Stimulated activated CD4-positive, alpha-beta T cell treated with anti-CD3 and anti-CD28 coated beads, Interleukin-1b, Interleukin-23, amount 100 ng/mL, for 4 hours (primary cell): ENCODE results near the gene VIT.
"Not testable (repeated sequence)": the region's sequence is repeated elsewhere in the genome, so short reads cannot be mapped to it uniquely, and the experiment has no call there.

Source experiments
- DNase-seq, 2 donors: peaks; one replicate each; pipeline ENCODE4 v3.0.0-alpha.2; 2020; ENCODE audit warnings: low read depth in 2 of 2

The VIT gene

DNA sequence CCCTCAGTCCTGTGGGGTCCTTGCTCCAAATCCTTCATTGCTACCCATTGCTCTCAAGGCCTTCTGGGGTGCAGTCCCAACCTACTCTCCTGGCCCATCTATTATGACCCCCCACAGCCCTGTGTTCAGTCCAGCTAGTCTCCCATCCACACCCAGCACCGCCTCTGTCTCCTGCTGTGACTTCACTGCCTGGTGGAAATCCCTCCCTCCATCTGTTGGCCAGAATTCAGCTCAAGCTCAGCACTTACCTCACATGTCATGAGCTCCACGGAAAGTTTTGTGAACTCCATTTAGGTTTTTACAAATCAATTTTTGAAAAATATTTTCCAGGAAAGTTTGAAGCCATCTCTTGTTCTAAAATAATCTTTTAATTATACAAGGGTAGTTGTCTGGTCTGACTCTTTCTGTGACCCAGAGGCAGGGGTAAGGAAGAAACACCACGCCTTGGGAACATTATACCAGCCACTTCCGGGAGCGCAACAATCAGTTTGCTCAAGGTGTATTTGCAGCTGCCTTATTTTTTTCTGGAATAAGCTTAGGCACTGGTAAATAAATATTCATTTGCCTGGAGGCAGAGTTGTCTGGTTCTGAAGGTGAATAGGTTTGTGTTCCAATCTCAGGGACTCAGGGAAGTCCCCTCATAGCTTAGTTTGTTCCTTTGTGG lies 110.8 kb downstream of the VIT start:
- DNase-seq: no peak

DNA sequence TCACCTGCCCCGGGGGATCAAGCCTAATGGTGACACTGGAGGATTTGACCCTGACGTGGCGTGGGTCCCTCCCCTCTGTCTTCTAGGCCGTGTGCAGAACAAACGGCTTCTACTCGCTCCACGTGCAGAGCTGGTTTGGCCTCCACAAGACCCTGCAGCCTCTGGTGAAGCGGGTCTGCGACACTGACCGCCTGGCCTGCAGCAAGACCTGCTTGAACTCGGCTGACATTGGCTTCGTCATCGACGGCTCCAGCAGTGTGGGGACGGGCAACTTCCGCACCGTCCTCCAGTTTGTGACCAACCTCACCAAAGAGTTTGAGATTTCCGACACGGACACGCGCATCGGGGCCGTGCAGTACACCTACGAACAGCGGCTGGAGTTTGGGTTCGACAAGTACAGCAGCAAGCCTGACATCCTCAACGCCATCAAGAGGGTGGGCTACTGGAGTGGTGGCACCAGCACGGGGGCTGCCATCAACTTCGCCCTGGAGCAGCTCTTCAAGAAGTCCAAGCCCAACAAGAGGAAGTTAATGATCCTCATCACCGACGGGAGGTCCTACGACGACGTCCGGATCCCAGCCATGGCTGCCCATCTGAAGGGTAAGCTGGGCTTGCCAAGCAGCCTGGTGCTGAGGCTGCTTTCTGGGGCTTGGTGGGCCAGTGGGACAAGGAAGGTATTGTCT lies 112.0 kb downstream of the VIT start:
- DNase-seq: no peak

DNA sequence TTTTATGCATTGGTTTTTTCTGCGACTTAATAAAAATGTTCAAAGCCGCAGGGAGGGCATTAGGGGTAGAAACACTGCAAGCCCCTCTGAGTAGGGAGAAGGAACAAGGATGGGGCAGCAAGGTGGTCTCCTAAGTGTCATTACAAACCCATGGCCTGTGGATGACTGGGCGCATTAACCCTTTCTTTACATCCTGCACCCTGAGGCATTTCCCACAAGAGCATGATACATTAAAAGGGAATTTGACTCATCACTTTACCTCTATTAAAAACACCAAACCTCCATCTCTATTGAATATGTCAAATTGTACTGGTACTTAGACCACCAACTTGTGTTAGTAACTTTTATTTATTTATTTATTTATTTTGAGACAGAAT lies 112.5 kb downstream of the VIT start:
- no peak for DNase-seq

DNA sequence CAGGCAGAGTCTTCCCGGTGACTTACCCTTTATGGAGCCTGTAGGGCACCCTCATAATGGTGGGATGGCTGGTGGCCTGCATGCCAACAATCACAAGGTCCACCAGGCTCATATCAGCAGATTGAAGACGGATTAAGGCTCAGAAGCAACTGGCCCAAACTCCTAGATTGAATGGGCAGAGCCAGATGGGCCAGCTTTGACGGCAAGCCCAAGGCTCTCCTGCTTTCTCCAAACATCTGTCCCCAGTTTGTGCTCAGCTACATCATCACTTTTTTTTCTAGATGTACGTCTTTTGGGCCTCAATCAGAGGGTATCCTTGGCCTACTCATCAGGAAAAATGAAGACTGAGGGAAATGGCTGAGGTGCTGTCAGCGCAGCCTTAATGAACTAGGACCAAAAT lies 114.6 kb downstream of the VIT start:
- no peak for DNase-seq

DNA sequence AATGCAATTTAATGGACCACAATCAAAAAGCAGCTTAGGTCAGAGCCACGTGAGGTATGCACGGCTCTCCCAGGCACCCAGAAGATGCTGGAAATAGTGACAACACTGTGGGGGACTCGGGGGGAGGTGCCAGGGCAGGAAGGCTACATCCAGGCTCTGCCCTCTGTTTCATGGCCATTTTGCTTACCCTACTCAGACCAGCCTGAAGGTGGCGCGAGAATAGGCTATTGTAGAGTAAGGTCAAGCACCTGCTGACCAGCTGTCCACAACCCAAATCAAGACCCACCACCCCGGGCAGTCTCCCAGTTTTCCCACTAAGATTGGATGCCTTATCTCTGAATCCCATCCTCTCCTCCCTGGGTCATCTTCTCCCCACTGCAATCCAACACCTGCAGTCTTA lies 115.7 kb downstream of the VIT start:
- no peak for DNase-seq

DNA sequence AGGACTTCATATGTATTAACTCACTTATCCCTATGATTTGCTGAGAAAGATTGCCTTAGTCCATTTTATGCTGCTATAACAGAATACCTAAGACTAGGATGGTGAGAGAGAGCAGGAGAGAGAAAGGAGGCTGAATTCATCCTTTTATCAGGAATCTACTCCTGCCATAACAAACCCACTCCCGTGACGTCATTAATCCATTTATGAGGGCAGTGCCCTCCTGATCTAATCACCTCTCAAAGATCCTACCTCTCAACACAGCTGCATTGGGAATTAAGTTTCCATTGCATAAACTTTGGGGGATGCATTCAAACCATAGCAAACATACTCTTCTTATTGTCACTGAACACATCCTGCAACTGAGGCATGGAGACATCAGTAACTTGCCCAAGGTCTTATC lies 122.0 kb downstream of the VIT start:
- DNase-seq: no peak

DNA sequence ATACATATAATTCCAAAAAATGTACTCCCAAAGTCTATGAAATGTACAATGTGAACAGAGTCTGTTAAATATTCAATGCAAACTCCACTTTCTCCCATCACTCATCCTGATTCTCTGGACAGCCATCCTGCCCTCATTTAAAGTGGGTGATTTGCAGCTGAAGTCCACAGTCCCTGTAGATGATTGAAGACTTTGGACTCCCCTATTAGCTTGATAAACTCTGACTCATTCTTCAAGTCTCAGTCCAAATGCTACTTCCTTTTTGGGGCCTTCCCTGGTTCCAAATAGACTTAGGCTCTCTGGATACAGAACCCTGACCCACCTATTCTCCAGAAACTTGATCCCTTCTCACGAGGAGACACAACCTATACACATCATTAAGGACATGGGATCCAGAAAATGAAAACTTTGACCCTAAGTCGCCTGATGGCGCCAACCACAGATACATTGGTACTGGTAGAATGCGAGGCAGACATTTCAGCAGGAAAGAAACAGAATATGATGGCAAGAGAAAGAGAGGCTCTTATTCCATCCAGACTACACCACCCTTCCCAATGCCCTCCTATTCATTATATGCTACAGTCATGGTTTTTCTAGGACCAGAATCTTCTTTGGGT lies 122.7 kb downstream of the VIT start:
- DNase-seq: no peak

DNA sequence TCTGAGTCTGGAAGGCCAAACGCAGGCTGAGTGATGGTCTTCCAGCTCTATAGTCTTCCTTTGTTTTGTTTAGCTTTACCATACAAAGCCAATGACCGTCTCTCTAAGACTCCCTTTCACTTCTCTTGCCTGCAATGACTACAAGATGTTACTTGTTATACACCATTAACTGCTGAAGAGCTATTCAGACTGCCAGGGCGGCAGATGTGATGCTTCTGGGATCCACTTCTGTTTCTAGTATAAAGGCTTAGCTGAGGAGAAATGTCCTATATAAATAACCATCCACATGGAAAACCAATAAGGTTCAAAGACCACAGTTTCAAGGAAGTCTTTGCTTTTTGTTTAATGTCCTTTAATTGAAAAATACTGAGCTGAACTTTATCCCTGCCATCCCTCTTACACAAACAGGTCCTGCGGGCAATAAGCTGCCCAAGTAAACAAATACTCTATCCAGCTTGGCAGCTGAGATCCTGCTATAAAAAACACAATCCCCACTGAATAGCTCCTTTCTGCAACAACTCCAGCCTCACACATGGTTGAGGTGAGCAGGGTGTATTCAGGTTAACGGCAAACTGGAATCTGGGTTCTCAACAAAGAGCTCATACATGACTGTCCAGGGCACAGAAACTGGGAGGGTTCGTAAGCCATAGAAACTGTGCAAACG lies 124.6 kb downstream of the VIT start:
- DNase-seq: no peak

DNA sequence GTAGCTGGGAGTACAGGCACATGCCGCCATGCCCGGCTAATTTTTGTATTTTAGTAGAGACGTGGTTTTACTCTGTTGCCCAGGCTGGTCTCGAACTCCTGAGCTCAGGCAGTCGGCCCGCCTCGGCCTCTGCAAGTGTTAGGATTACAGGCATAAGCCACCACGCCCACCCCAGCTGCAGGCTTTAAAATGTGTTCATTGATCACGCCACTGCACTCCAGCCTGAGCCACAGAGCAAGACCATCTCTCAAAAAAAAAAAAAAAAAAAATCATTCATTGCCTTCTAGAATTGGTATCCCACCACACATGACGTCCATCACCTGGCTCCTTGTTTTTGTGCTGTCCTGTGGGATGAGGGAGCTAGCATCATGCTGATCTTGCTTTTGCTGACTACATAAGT lies 127.4 kb downstream of the VIT start:
- DNase-seq: no peak

DNA sequence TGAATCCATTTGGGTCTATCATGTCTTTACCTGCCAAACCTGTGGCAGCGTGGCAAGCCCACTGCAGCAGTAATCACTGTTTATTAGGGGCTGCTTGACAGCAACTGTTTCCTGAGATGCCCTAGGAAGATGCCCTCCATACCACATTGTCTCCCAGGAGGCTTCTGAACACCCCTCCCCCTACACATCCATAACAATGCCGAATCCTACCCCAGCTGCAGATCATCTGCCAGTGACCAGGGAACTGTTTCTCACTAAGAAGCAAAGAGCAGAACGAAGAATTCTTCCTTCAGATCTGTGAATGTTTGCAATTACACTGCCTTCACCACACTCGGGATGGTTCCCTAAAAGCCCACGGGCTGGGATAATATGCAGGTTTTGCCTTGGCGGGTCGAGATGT lies 127.8 kb downstream of the VIT start:
- DNase-seq: no peak

DNA sequence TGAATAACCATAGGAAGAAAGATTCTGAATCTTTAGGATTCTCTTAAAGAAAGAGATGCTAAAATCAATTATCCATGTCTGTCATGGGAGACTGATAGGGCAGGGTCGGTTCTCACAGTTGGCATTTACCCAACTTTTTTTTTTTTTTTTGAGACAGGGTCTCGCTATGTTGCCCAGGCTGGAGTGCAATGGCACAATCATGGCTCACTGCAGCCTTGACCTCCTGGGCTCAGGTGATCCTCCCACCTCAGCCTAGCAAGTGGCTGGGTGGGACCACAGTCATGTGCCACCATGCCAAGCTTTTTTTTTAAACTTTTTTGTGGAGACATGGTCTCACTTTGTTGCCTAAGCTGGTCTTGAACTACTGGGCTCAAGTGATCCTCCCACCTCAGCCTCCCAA lies 128.2 kb downstream of the VIT start:
- not testable (repeated sequence) for DNase-seq

DNA sequence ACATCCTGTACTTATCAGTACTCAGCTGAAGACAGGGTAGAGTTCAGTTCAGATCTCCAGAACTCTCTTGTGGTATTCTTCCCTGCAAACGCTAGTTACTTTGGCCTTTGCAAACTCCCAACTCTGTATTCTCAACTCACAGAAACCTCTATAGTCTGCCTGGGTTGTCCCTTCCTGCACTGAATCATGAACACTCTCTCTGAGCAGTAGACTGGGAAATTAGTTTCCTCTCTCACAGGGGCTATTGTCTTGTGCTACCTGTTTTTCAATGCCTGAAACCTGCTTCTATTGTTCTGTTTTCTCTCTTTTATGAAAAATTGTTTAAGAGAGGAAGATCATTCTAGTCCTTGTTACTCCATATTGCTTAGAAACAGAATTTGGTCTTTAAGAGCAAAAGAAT lies 134.7 kb downstream of the VIT start:
- DNase-seq: no peak

DNA sequence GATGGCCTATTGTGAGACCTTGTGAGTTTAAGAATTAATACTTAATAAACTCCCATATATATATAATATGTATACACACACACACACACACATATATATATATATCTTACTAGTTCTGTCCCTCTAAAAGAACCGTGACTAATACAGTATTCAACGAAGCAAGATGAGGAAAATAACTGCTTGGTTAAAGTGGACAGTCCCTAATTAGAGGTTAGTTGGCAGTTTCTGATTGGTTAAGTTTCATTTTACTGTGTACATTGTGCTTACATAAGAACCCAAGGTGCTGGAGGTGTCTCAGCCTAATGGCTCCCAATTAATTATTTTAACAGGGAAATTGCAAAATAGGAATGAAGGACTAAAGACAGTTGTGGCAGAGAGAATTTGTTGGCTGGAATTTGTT lies 137.7 kb downstream of the VIT start:
- no peak for DNase-seq

DNA sequence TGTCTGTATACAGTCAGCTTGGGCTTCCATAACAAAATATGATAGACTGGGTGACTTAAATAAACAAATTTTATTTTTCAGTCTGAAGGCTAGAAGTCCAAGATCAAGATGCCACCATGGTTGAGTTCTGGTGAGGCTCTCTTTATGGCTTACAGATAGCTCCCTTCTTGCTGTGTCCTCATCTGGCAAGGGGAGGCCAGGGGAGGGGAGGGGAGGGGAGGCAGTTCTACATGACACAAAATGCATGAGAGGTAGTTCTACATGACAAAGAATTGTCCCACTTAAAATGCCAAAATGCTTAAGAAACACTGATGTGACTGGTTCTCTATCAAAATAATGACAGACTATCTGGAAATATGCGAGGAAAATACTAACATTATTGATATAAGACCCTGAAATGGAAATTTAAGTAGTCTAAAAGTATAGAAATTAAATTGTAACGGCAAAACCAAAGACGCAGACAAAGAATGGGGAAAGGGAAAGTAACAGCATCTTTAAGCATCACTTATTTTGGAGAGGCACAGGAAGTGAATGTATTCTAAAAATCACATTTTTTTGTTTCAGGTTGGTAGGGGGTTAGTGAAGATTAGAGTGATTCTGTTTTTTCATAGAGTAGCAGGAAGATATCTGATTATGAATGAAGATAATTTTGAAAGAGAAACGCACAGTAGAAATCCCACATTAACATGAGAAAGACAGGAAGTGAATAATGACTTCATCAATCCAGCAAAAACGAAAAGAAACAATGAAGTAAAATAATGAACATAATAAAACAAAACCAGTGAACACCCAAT lies 138.4 kb downstream of the VIT start:
- DNase-seq: no peak

DNA sequence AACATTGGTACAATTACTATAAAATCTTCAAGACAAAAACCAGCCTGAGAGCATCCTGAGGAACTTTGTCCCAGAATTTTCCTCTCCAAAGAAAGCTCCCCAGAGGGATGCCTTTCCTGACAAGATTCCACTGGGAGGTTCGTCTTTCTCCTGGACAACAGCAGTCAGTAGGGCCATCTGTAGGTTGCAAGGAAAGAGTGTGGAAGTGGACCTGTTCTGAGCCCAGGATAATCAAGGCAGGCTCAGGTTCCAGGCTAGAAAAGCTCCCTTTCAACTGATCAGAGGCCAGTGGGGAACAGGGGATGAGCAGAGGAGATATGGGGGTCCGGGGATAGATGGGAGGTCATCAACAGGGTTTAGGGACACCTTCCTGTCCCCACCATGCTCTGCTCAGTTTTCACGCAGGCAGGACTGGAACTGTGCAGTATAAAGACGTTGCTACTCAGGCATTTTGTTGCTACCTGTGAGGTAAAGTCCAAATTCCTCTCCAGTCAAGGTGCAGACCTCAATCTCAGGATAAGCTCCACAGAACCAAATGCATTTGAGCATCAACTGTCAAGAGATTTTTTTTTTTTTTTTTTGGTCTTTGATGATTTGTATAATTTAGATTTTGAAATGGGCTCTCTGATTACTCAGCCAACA lies 143.6 kb downstream of the VIT start:
- no peak for DNase-seq

DNA sequence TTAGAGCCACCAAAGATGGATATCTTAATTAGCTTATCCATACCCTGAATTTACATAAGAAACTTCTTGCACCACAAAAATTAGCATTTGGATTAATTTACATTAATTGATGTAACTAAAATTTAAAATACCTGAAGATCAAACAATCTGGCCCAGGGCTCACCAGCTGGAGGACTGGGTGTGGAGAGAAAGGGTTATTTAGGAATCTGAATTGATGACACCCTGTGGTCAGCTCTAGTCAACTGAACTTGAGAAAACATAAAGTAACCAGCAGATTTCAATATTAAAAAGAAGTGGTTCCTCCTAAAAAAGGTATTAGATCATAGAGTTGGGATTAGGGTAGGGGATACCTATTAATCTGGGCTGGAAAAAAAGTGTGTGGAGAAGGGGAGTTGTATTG lies 147.3 kb downstream of the VIT start:
- no peak for DNase-seq

DNA sequence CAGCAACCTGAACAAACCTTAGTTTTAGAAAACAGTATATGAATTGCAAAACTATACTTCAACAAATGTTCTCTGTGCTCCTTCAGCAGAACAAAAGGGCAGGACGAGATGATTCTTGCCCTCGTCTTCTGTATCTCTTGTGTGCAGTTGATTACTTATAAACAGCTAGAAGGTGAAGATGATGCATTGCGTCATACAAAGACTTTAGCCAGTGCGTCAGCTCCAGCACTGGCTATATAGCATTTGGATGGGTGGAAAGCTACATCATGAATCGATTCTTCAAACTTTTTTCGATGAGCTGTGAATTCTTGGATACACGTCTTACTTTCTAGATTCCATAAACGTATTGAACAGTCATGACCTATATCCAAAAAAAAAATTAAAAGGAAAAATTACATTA lies 152.8 kb downstream of the VIT start:
- DNase-seq: no peak

DNA sequence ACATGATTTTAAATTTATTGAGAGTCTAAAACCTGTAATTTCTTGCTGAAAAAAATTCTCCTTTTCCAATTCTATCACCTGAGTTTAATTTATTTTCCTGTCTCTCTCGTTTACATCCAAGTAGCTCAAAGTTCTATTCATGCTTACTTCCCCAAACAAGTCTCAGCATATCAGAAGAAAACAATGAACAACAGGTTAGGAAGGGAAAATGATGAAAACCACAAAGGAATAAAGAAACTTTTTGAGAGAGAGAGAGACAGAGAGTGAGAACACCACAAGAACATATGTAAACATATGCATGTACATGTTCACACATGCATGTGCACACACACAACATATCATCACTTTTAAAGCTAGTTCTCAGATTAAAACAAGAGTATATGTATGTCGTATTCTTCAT lies 157.7 kb downstream of the VIT start:
- DNase-seq: no peak

DNA sequence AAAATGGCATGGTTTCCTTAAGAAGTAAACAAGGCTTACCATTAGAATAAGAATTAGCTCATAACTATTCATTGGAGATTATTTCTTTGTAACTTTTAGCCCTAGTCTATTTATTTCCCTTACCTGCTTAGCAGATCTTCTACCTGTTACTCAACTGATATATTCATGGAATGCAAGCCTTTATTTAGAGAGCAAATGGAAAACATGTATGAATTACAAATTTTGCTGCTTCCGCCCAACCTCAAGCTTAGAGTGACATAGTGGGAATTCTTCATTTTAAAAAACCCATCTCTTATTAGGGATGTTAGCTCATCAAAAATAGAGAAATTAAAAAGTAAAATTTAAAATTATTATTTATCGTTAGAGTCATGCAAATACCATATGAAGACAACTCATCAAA lies 158.9 kb downstream of the VIT start:
- DNase-seq: no peak

DNA sequence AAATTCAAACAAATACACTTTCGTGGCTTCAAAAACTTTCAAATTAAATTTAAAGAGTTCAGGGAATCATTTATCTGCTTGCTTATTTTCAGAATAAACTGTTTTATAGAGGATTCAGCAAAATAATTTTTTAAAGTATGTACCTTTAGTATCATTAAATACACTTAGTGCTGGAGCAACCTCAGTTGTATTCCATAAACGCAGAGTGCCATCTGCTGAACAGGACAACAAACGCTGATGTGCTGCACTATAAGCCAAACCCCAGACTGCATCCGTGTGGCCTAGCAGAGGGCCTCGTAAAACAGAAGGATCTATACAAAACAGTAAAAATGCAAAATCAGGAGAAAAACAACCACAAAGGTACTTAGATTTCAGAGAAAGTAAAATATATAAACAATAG lies 161.2 kb downstream of the VIT start:
- DNase-seq: no peak

DNA sequence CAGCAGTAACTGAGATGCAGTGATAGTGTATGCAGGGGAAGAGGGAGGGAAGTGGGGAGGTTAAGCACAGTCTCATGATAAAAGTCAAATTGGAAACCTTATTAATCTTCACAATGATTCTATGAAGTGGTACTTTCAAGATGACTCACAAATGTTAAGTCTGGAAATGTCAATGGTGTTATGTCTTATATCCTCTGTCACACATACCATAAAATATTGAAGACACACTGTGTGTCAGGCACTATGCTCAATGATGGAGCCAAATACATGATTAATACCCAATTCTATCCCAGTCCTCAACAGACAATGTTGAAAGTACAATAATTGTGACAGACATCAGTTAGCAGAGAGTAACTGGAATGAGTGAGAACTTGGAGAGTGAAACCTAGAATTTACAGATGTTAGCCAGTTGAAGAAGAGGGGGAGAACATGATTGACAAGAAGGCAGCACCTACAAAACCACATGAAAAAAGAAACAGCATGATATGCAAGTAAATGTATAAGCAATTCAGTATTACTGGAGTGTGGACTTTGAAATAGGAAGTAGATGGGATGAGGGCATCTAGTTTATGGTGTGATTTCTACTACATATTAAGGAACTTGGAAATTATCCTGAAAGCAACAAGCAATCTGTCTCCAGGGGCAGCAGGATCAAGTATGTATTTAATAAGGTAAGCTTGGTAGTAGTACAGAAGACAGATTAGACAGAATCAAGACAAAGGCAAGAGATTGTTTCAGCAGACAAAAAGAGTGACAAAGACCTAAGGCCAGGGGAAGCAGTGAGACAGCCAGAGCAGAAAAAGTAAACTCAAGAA lies 162.3 kb downstream of the VIT start:
- no peak for DNase-seq
